MM.1S (cell line): ENCODE data around the gene CD8A.

ENCODE experiments used
- CTCF ChIP-seq: fragments of 300-600 bp; sonication (generic); IDR thresholded peaks from 2 replicates; pipeline ENCODE4 v1.5.1; 2016; ENCODE audit warnings: antibody characterized with exemption, low read length, mixed read lengths
- EZH2 ChIP-seq: fragments of 300-600 bp; sonication (generic); optimal IDR thresholded peaks from 2 replicates; pipeline ENCODE3; 2017; ENCODE audit warnings: low read depth, mild to moderate bottlenecking, antibody characterized with exemption, low read length, mixed read lengths
- EZH2phosphoT487 ChIP-seq: fragments of 300-600 bp; sonication (generic); IDR thresholded peaks from 2 replicates; pipeline ENCODE4 v1.6.1; 2018; ENCODE audit warnings: antibody characterized with exemption, low read length

DNA sequence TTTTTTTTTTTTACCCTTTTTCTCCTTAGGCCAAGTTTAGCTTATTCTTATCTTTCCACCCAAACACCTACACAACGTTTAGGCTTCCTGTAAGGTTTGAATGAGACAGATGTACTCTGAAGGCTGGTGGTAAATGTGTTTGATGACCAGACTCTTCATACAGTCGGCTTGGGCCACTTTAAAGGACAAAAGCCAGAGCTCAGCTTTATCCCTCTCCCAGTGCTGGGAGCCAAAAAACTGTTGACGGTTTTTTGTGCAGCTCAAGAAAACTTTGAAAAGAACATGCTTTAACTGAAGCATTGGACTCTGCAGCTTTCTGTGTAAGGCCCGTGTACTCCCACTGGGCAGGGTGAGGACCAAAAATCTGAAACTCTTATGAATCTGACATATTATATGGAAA, 15.4 kb downstream of the CD8A start:
- no peak for TF ChIP-seq EZH2
- no peak for TF ChIP-seq CTCF
- TF ChIP-seq EZH2phosphoT487, result no peak
